K562 (cell line): ENCODE results near the gene CNTFR. TPM values are rescaled to one million over a fixed set of nuclear protein-coding genes. Genes with fewer than 3 reads are reported as not detected.
A peak's percentile ranks its signal among the peaks of the same experiment; 100 is the strongest.

Experiments
- ZBTB26 ChIP-seq: fragments of 450-650 bp; formaldehyde crosslinking; IDR thresholded peaks from 2 replicates; pipeline ENCODE4 v1.4.0; 2022; ENCODE audit warnings: missing genetic modification characterization
- polyA plus RNA-seq, 8 experiments: library from polyadenylated mRNA; depleted of rRNA in 4 of 8; stranded (reverse) in 5 of 8; unstranded in 3 of 8; fragments of >200 nt; fragmentation: Nextera tagmentation in 2 of 8; fragmentation: Illumina TruSeq in 1 of 8; extraction: Ambion mirVana in 2 of 8; extraction: Trizol in 1 of 8; gene quantifications; 2 replicates each; pipeline versions ENCODE4 v1.2.1 to v1.2.3, GENCODE V29; 2011 to 2014; ENCODE audit warnings: inconsistent platforms in 1 of 8, missing spikeins in 1 of 8
- total RNA-seq, 7 experiments: library from RNA; depleted of rRNA in 6 of 7; stranded (reverse); fragments of >200 nt in 6 of 7; fragmentation: Illumina TruSeq in 2 of 7; extraction: Trizol in 2 of 7; gene quantifications; 2 replicates each; pipeline versions ENCODE4 v1.2.1 to v1.2.3, GENCODE V29; 2011 to 2021; ENCODE audit warnings: low replicate concordance in 1 of 7
- TF ChIP-seq, protein P1 (sequence below): sonication (generic); formaldehyde crosslinking; IDR thresholded peaks from 2 replicates; pipeline ENCODE4 v1.8.0; 2022; ENCODE audit warnings: mild to moderate bottlenecking, missing genetic modification reagents

Gene CNTFR
- total and polyA plus RNA-seq, 9 of the 15 experiments (the other 6 are each of a cell fraction or from before 2014, with no cell fraction given): not detected

DNA sequence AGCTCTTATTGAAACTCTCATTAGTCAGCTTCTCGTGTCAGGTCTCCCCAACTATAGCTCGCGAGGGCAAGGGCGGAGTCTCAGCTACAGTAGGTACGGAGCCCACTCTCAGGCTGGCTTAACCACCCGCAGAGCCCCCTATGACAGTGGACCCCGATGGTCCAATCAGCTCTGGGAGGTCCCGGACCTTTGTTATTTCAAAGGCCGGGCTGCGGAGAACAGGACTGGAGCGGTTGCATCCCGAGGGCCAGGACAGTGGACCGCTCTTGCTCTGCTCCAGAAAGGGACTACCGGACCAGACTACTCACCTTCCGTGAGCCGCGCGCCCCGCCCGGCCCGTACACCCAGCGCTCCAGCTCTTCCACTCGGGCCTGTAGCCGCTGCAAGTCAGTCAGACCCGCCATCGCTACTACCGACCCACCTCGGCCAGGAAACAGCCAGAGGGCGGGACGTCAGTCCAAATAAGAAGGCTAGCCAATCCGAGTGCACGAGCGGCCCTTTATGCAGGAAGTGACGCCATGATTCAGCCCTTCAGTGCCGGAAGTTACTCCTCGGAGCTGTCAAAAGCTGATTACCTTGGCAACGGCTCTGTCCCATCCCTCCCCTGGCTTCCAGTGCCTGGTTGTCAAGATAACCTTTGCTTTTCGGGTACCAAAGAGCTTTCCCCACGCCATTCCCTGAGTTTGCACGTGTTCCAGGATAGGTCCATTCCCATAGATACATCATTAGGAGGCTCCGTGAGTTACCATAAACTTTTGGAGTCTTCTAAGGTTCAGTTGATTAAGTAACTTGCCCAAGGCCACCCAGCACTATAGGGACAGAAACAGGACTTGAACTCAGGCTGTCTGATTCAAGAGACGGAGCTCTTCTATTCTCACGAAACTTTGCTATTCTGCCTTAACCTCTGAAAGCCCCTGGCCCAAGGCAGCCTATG, 30.8 kb upstream of the CNTFR start, which contains the start of gene DCTN3 (continued):
- TF ChIP-seq, protein P1, sequence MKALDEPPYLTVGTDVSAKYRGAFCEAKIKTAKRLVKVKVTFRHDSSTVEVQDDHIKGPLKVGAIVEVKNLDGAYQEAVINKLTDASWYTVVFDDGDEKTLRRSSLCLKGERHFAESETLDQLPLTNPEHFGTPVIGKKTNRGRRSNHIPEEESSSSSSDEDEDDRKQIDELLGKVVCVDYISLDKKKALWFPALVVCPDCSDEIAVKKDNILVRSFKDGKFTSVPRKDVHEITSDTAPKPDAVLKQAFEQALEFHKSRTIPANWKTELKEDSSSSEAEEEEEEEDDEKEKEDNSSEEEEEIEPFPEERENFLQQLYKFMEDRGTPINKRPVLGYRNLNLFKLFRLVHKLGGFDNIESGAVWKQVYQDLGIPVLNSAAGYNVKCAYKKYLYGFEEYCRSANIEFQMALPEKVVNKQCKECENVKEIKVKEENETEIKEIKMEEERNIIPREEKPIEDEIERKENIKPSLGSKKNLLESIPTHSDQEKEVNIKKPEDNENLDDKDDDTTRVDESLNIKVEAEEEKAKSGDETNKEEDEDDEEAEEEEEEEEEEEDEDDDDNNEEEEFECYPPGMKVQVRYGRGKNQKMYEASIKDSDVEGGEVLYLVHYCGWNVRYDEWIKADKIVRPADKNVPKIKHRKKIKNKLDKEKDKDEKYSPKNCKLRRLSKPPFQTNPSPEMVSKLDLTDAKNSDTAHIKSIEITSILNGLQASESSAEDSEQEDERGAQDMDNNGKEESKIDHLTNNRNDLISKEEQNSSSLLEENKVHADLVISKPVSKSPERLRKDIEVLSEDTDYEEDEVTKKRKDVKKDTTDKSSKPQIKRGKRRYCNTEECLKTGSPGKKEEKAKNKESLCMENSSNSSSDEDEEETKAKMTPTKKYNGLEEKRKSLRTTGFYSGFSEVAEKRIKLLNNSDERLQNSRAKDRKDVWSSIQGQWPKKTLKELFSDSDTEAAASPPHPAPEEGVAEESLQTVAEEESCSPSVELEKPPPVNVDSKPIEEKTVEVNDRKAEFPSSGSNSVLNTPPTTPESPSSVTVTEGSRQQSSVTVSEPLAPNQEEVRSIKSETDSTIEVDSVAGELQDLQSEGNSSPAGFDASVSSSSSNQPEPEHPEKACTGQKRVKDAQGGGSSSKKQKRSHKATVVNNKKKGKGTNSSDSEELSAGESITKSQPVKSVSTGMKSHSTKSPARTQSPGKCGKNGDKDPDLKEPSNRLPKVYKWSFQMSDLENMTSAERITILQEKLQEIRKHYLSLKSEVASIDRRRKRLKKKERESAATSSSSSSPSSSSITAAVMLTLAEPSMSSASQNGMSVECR: peak; percentile 59
- TF ChIP-seq ZBTB26 (CRISPR knock-in tag): no peak
